ENCODE measurements around the gene ERICH4. TPM values are rescaled to one million over a fixed set of nuclear protein-coding genes. Genes with fewer than 3 reads are reported as not detected.

ERICH4 gene
- total RNA-seq, 1 experiment from 2014 or later: not detected

DNA sequence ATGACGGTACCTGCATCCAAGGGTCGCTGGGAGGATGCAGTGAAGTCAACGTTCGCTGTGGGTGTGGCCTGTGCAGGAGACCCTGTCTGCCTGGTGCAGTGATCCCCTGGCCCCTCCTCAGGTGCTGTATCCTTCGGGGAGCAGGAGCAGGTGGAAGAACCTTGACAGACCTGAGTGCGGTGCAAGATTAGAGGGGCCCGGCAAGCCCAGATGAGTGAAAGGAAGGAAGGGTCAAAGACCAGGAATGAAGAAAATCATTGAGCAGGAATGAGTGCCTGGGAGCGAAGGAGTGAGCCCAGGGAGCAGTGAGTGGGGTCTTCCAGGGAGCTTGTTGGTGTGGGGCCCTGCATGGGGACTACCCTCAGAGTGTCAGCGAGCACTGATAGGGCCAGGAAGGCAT, 28.5 kb upstream of the ERICH4 start:
- no peak for DNase-seq (ENCODE audit: low read depth)

DNA sequence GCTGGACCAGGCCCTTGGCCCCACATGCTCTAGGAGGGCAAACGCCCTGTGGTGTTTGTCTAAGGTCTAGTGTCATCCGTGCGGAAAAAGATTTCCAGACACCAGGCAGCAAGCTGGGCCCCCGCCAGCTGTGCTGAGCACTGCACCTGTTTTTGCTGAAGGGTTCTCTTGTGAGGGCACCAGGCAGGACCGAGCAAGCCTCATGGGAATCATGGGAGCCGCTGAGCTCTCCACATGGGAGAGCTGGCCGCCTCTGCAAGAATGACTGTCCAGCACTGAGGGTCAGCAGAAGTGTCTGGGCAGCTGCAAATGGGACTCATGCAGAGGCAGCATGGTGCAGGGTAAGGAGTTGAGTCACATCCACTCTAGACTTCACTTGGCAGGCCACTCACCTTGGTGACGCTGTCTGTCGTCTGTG, 27.8 kb upstream of the ERICH4 start:
- DNase-seq (ENCODE audit: low read depth): no peak

DNA sequence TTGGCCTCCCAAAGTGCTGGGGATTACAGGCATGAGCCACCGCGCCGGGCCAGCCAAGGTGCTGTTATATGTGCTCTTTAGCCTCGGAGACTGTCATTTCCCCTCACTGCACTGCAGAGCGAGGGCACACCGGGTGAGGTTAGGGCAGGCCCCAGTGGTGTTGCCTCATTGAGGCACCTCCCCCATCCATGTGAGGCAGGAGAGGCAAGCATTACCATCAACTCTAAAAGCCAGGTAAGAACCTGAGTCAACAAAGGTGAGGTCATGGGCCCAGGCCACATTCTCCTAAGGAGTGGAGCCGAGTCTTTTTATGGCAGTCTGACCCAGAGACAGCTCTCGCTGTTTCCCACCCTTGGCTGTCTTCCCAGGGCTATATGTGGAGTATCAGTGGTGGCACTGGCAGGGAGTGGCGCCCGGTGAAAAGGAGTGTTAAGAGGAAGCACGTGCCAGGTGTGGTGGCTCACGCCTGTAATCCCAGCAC, 26.7 kb upstream of the ERICH4 start:
- no peak for DNase-seq (ENCODE audit: low read depth)

GRCh38 chr19:41420101-41420880, 22.7 kb upstream of the ERICH4 start:
- no peak for DNase-seq (ENCODE audit: low read depth)

- DNase-seq (ENCODE audit: low read depth): no peak
Measured at GRCh38 chr19:41421314-41421713, 21.6 kb upstream of the ERICH4 start.

DNA sequence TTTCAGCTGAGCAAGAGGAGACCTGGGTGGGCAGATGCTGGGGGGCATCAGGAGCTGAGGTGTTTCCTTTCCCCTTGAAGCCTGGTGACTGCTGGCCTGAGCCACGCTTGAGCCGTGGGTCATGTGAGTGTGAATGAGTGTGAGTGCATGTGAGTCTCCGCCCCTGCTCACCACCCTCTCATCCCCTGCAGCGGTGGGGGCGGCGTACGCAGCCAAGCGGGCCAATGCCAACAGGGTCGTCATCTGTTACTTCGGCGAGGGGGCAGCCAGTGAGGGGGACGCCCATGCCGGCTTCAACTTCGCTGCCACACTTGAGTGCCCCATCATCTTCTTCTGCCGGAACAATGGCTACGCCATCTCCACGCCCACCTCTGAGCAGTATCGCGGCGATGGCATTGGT, 21.0 kb upstream of the ERICH4 start:
- no peak for DNase-seq (ENCODE audit: low read depth)

GRCh38 chr19:41422456-41422855, 20.5 kb upstream of the ERICH4 start:
- no peak for DNase-seq (ENCODE audit: low read depth)

DNA sequence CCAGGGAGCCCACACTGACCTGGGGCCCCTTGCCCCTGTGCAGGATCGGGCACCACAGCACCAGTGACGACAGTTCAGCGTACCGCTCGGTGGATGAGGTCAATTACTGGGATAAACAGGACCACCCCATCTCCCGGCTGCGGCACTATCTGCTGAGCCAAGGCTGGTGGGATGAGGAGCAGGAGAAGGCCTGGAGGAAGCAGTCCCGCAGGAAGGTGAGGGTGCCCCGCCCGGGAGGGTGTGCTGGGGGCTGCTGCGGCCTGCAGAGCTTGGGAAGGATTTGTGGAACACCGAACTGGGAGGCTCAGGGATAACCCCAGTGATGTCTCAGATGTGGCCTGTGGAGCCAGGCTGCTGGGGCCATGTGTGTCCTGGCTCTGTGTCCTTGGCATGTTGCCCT, 20.0 kb upstream of the ERICH4 start:
- no peak for DNase-seq (ENCODE audit: low read depth)

- no peak for DNase-seq (ENCODE audit: low read depth)
Measured at GRCh38 chr19:41424335-41425173, 18.4 kb upstream of the ERICH4 start.

GRCh38 chr19:41425174-41426115, 17.5 kb upstream of the ERICH4 start:
- DNase-seq (ENCODE audit: low read depth): no peak

GRCh38 chr19:41426116-41426841, 16.7 kb upstream of the ERICH4 start:
- no peak for DNase-seq (ENCODE audit: low read depth)

DNA sequence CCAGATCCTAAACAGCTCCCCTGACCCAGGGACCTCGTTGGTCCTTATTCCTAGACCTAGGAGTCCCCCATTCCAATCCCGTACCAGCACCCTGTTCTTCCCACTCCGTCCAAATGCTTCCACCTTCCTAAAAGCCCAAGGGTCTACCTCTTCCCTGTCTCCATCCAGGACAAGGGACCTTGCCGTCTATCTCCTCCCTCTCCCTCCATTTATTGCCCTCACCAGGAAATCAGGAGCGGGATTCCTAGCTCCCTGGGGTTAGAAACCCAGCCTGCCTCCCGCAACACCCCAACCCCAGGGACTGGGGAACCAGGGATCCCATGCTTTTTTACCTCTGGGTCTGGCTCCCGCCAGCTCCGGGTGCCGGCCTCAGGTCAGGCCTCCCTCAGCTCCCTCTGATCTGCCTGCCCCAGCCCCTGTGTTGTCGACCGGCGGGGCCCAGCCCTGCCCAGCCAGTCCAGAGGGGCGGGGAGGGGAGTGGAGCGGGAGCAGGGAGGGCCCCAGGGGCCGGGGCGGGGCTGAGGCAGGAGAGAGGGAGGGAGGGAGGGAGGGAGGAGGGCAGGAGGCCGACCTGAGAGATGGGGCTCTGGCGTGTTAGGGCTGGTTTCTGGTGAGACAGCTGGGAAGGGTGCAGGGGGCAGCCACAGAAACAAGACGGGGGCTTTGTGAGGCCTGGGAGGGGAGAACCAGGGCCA, 15.9 kb upstream of the ERICH4 start, which contains the start of gene B3GNT8:
B3GNT8 (minus strand) TSS at position 423 of the 695 bp plus-strand sequence. CDS start 596 bp downstream, outside the sequence.
- peak; percentile 48 for DNase-seq (ENCODE audit: low read depth)

DNA sequence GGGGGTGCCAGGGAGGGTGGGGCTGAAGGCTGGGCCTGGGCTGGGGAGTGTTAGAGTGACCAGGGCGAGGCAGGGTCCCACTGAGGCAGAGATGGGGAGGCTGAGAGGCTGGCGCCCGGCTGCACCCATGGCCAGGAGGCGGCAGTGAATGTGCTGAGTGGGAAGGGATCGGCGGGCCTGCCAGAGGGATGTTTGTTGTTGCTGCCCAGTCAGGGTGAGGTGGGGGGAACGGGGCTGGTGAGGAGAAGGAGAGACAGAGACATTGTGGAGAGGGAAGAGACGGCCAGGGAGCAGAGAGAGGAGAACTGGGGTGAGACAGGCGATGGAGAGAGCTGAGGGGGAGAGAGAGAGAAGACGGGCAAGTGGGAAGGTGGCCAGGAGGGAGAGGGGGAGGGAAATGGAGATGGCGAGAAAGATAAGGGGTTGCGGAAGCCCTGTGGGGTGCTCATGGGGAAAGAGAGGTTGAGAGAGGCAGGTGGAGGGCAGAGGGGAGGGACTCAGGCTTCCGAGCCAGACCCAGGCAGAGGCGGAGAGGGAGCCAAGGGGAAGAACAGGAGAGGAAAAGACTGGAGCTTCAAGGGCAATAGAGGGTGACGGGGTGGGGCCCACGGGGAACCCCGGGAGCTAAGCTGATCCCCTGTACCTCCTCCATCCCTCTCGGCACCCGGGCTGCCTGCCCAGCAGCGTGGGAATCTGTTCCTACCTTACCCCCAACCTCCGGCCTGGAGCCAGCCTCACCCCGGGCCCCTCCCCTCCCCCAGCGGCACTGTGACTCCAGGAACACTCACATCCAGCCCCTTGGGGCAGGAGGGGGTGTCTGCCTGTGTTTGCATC, 15.1 kb upstream of the ERICH4 start:
- DNase-seq (ENCODE audit: low read depth): no peak

DNA sequence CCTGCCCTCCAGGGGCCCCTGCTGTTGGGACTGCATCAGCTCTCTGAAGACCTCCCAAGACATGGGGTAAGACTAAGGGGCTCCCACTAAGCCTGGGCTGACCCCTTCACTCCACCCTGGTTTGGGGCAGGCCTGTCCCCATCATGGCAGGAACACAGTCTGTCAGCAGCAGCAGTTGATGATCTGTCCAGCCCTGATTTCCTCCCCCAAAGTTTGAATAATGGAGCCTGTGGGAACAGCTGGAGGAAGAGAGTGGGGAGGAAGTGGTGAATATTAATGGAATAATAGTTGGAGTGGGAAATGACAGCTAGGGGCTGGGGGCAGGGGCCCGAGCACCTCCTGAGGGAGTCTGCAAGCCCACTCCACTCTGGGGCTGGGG, 14.5 kb upstream of the ERICH4 start:
- no peak for DNase-seq (ENCODE audit: low read depth)

GRCh38 chr19:41430922-41431321, 12.0 kb upstream of the ERICH4 start:
- peak; percentile 39 for DNase-seq (ENCODE audit: low read depth)

DNA sequence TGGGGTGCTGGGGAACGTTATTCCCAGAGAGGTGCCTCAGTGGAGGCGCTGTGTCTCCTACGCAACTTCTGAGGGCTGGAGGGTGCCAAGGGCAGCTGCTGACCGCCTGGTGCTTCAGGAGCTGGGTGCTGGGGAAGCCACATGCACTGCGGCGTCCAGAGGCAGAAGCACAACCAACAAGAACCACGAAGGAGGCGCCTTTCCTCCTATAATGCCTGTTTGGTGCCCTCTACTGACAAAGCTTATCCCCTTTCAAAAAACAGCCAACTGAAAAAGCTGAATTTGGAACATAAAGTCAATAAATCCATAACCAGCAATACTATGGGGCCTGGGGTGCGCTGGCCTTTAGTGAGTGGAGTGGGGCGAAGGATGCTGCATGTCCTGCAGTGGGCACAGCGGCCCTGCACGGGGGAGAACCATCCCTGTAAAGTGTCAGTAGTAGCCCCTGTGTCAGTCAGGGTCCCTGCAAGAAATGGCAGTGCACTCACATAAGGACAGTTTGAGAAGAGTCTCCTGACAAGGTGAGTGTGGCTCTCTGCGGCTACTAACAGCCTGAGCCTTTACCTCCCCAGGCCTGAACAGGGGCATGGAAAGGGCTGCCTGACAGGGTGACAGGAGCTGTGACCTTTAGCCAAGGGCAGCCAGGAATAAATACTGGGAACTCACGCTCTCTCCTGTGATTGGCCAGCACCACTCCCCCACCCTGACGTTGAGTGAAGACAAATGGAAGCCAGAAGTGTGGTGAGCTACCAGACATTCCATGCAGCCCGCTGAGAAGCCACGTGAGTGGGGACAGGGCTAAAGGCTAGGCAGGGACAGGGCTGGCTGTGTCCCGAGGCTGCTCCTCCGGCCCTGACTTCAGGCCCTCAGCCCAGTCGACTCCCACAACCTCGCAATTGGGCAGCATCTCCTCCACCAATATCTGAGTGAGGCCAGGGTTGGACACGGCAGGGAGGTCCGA, 11.2 kb upstream of the ERICH4 start:
- DNase-seq (ENCODE audit: low read depth): no peak

GRCh38 chr19:41433171-41433570, 9.8 kb upstream of the ERICH4 start:
- DNase-seq (ENCODE audit: low read depth): no peak

GRCh38 chr19:41434450-41434849, 8.5 kb upstream of the ERICH4 start:
- DNase-seq (ENCODE audit: low read depth): no peak

All from Daoy (cell line).